ENCODE data around the gene BAHCC1.
"Not testable (repeated sequence)": the region's sequence is repeated elsewhere in the genome, so short reads cannot be mapped to it uniquely, and the experiment has no call there.

DNA sequence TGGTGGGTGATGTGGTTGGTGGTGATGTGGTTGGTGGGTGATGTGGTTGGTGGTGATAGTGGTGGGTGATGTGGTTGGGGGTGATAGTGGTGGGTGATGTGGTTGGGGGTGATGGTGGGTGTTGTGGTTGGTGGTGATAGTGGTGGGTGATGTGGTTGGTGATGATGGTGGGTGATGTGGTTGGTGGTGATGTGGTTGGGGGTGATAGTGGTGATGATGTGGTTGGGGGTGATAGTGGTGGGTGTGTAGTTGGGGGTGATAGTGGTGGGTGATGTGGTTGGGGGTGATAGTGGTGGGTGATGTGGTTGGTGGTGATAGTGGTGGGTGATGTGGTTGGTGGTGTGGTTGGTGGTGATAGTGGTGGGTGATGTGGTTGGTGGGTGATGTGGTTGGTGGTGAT, 29.8 kb downstream of the BAHCC1 start:
- TF ChIP-seq, protein P1, sequence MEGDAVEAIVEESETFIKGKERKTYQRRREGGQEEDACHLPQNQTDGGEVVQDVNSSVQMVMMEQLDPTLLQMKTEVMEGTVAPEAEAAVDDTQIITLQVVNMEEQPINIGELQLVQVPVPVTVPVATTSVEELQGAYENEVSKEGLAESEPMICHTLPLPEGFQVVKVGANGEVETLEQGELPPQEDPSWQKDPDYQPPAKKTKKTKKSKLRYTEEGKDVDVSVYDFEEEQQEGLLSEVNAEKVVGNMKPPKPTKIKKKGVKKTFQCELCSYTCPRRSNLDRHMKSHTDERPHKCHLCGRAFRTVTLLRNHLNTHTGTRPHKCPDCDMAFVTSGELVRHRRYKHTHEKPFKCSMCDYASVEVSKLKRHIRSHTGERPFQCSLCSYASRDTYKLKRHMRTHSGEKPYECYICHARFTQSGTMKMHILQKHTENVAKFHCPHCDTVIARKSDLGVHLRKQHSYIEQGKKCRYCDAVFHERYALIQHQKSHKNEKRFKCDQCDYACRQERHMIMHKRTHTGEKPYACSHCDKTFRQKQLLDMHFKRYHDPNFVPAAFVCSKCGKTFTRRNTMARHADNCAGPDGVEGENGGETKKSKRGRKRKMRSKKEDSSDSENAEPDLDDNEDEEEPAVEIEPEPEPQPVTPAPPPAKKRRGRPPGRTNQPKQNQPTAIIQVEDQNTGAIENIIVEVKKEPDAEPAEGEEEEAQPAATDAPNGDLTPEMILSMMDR (IDR thresholded peaks at IDR 0.05; ENCODE audit: poor library complexity, severe bottlenecking), result not testable (repeated sequence)
- not testable (repeated sequence) for TF ChIP-seq SMC3 (conservative IDR thresholded peaks at IDR 0.05; ENCODE audit: poor library complexity); POLR2AphosphoS5 (IDR thresholded peaks at IDR 0.05); EZH2 (IDR thresholded peaks at IDR 0.05; ENCODE audit: borderline replicate concordance, insufficient read depth, low read length, poor library complexity, severe bottlenecking); RAD21 (conservative IDR thresholded peaks at IDR 0.05); EP300 (conservative IDR thresholded peaks at IDR 0.05; ENCODE audit: poor library complexity, severe bottlenecking); TAF1 (IDR thresholded peaks at IDR 0.05; ENCODE audit: low read depth)
- TF ChIP-seq, protein P2, sequence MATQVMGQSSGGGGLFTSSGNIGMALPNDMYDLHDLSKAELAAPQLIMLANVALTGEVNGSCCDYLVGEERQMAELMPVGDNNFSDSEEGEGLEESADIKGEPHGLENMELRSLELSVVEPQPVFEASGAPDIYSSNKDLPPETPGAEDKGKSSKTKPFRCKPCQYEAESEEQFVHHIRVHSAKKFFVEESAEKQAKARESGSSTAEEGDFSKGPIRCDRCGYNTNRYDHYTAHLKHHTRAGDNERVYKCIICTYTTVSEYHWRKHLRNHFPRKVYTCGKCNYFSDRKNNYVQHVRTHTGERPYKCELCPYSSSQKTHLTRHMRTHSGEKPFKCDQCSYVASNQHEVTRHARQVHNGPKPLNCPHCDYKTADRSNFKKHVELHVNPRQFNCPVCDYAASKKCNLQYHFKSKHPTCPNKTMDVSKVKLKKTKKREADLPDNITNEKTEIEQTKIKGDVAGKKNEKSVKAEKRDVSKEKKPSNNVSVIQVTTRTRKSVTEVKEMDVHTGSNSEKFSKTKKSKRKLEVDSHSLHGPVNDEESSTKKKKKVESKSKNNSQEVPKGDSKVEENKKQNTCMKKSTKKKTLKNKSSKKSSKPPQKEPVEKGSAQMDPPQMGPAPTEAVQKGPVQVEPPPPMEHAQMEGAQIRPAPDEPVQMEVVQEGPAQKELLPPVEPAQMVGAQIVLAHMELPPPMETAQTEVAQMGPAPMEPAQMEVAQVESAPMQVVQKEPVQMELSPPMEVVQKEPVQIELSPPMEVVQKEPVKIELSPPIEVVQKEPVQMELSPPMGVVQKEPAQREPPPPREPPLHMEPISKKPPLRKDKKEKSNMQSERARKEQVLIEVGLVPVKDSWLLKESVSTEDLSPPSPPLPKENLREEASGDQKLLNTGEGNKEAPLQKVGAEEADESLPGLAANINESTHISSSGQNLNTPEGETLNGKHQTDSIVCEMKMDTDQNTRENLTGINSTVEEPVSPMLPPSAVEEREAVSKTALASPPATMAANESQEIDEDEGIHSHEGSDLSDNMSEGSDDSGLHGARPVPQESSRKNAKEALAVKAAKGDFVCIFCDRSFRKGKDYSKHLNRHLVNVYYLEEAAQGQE (IDR thresholded peaks at IDR 0.05; ENCODE audit: borderline replicate concordance), result not testable (repeated sequence)
